ENCODE data around the gene EVC2. TPM values are rescaled to one million over a fixed set of nuclear protein-coding genes. Genes with fewer than 3 reads are reported as not detected.

EVC2 gene
- total RNA-seq, 1 experiment from 2014 or later = 9.5 TPM

DNA sequence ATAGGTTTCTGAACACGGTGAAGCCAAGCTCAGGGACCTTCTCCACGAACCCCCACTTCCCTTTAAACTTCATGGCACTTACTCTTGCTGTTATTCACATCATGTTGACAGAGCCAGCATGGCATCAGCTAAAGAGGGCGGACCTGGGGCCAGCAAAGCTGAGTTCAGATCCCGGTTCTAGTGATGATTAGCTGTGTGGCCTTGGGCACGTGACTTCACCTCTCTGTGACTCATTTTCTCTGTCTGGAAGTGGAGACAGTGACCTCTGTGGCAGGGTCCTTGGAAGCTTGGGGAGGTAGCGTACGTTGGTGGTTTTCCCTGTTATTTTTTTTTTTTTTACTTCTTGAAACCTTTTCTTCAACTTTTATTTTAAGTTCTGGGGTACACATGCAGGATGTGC, 16.0 kb upstream of the EVC2 start:
- no peaks in the 10 kb centered on the region for H3K9me3 ChIP-seq (replicated peaks)
- peaks cover 31% of the 10 kb centered on the region for H3K36me3 ChIP-seq
- DNase-seq = no peak
- no peak overlapping the region for H3K4me3 ChIP-seq
- H3K27ac ChIP-seq = no peak overlapping the region
- no peaks in the 10 kb centered on the region for H3K27me3 ChIP-seq
- no peaks in the 10 kb centered on the region for H3K4me1 ChIP-seq

- H3K36me3 ChIP-seq = peaks cover 22% of the 10 kb centered on the region
- no peak overlapping the region for H3K27ac ChIP-seq
- H3K9me3 ChIP-seq (replicated peaks) = no peaks in the 10 kb centered on the region
- H3K4me1 ChIP-seq = no peaks in the 10 kb centered on the region
- DNase-seq = no peak
- H3K27me3 ChIP-seq = no peaks in the 10 kb centered on the region
- H3K4me3 ChIP-seq = no peak overlapping the region
Measured at GRCh38 chr4:5722328-5722727, 14.0 kb upstream of the EVC2 start.

GRCh38 chr4:5721923-5722322, 13.6 kb upstream of the EVC2 start:
- H3K27ac ChIP-seq = no peak overlapping the region
- no peak overlapping the region for H3K4me3 ChIP-seq
- H3K9me3 ChIP-seq (replicated peaks) = no peaks in the 10 kb centered on the region
- peaks cover 22% of the 10 kb centered on the region for H3K36me3 ChIP-seq
- no peaks in the 10 kb centered on the region for H3K27me3 ChIP-seq
- no peaks in the 10 kb centered on the region for H3K4me1 ChIP-seq
- DNase-seq = no peak

DNA sequence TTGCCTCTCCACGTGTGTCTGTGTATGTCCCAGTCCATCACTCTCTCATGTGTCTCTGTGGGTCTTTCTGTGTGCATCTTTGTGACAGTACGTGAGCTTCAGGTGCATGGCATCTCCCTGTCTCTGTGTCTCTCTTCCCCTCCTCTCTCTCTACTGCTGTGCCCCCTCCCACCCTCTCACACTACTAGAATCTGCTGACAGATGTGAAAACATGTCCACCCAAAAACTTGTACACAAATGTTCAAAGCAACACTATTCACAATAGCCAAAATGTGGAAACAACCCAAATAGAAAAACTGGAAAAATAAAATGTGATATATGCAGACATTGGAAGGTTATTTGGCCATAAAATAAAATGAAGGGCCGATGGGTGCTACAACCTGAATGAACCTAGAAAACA, 12.6 kb upstream of the EVC2 start:
- no peaks in the 10 kb centered on the region for H3K9me3 ChIP-seq (replicated peaks)
- H3K4me3 ChIP-seq = no peak overlapping the region
- no peak for DNase-seq
- no peaks in the 10 kb centered on the region for H3K4me1 ChIP-seq
- H3K27me3 ChIP-seq = no peaks in the 10 kb centered on the region
- no peak overlapping the region for H3K27ac ChIP-seq
- H3K36me3 ChIP-seq = peaks cover 18% of the 10 kb centered on the region

DNA sequence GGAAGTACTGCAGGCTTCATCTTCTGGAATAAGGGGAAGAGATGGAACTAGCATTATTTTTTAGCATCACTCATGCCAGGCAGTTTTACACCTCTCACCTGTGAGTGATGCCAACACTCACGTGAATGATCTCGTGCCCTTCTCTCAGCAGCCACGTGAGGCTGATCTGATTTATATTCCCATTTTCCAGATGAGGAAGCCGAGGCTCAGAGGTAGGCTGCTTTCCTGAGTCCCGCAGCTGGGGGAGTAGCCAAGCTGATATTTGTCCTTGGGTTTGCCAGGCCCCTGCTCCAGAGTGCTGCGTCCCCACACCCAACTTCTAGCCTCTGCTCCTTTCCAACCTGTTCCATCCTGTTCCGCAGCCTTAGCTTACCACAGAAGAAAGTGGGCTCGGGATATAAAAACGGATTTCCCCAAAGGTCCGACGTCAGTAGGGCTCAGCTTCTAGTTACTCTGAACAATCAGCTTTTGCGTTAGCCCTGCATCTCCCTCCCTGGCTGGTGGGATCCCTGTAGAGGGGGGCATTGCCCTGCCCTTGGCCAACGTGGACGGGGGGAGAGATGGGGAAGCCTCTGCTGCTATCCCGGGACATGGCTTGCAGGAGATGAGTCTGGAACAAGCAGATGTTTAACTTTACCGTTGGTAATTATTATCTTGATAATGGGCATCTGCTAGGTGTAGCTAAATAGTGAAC, 11.9 kb upstream of the EVC2 start:
- no peak for DNase-seq
- Histone ChIP-seq H3K9me3 (replicated peaks) (peaks cover 1% of the 10 kb centered on the region; the same call in 1 of the 2 replicates), H3K36me3 (peaks cover 16% of the 10 kb centered on the region), H3K27me3 (no peaks in the 10 kb centered on the region), H3K27ac (no peak overlapping the region), H3K4me1 (no peaks in the 10 kb centered on the region), H3K4me3 (no peak overlapping the region)

DNA sequence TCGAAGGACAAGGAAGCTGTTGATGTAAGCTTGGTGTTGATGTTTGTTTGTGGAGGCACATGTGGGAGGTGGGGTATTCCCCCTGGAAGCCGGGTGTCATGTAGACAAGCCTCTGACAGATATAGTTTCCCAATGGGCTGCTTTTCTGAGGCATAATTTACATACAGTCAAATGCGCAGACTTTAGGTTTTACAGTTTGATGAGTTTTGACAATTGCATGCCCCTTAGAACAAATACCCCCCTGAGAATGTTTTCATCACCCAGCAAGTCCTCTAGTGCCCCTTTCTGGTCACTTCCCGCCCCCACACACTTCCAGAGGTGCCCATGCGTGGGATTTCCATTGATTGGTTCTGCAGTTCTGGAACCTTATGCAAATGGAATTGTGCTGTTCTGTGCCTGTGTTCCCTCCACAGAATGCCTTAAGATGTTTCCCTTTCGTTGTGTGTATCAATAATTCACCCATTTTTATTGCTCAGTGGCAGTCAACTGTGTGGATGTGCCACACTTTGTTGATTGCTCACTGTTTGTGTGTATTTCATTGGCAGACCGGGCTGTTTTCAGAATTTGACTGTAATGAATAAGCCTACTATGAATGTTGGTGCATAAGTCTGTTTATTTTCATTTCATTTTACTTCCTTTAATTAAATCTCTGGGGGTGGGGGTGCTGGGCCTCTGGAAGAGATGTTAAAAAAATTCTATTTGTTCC, 11.1 kb upstream of the EVC2 start:
- no peak for DNase-seq
- H3K27me3 ChIP-seq = no peaks in the 10 kb centered on the region
- H3K36me3 ChIP-seq = peaks cover 13% of the 10 kb centered on the region
- no peaks in the 10 kb centered on the region for H3K4me1 ChIP-seq
- peaks cover 3% of the 10 kb centered on the region; the same call in 1 of the 2 replicates for H3K9me3 ChIP-seq (replicated peaks)
- no peak overlapping the region for H3K4me3 ChIP-seq
- no peak overlapping the region for H3K27ac ChIP-seq

- no peaks in the 10 kb centered on the region for H3K4me1 ChIP-seq
- H3K36me3 ChIP-seq = peaks cover 13% of the 10 kb centered on the region
- no peaks in the 10 kb centered on the region for H3K27me3 ChIP-seq
- DNase-seq = no peak
- peaks cover 3% of the 10 kb centered on the region; the same call in 1 of the 2 replicates for H3K9me3 ChIP-seq (replicated peaks)
- H3K4me3 ChIP-seq = no peak overlapping the region
- no peak overlapping the region for H3K27ac ChIP-seq
Measured at GRCh38 chr4:5718411-5718810, 10.1 kb upstream of the EVC2 start.

DNA sequence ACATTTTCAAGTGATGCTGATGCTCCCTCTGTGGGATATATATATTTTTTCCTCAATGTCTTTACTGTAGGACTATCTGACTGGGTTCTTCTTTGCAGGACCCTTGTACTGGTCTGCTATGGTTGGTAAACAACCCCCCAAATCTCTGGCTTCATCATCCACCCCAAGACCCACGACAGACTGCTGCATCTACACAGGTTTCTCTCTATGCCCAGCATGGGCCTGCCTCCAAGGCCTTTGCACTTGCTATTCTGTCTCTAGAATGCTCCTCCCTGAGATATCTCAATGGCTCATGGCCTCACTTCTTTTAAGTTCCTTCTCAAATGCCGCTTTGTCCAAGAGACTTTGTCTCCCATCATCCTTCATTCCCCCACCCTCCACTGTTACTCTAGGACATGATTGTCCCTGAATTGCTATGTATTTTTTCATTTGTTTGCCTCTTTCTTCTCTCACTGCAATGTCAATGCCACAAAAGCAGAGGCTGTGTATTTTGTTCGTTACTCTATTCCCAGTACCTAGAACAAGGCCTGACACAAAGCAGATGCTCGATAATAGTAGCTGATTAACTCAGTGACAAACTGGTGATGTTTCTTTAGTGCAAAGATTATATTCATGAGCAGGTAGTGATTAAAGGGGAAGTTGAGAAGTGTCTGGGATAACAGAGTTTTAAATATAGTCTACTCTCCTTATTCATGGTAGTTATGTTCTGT, 9.2 kb upstream of the EVC2 start:
- peaks cover 13% of the 10 kb centered on the region for H3K36me3 ChIP-seq
- DNase-seq = no peak
- no peak overlapping the region for H3K4me3 ChIP-seq
- H3K27ac ChIP-seq = no peak overlapping the region
- no peaks in the 10 kb centered on the region for H3K4me1 ChIP-seq
- H3K9me3 ChIP-seq (replicated peaks) = peaks cover 3% of the 10 kb centered on the region; the same call in 1 of the 2 replicates
- no peaks in the 10 kb centered on the region for H3K27me3 ChIP-seq

GRCh38 chr4:5716391-5716790, 8.0 kb upstream of the EVC2 start:
- Histone ChIP-seq H3K27me3 (no peaks in the 10 kb centered on the region), H3K4me3 (no peak overlapping the region), H3K9me3 (replicated peaks) (peaks cover 3% of the 10 kb centered on the region; the same call in 1 of the 2 replicates), H3K27ac (no peak overlapping the region), H3K36me3 (peaks cover 10% of the 10 kb centered on the region), H3K4me1 (no peaks in the 10 kb centered on the region)
- no peak for DNase-seq

- Histone ChIP-seq H3K9me3 (replicated peaks) (peaks cover 3% of the 10 kb centered on the region; the same call in 1 of the 2 replicates), H3K4me3 (no peak overlapping the region), H3K27me3 (no peaks in the 10 kb centered on the region), H3K36me3 (peaks cover 10% of the 10 kb centered on the region), H3K27ac (no peak overlapping the region), H3K4me1 (peaks cover 1% of the 10 kb centered on the region; the same call in 1 of the 2 replicates)
- no peak for DNase-seq
Measured at GRCh38 chr4:5715357-5715756, 7.0 kb upstream of the EVC2 start.

DNA sequence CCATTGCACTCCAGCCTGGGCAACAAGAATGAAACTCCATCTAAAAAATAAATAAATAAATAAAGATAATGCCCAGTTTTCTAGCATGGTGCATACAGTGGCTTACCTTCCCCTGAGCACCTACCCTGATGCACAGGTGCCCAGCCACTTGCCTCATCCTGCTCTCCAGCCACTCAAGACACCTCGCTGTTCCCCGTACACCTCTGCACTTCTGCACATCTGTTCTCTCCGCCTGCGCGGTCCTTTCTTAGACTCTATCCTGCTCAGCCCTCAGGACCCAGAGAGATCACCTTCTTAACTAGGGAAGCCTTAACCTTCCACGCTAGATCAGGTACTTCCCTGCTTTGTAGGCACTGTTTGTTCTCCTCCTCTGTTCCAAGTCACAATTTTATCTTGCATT, 5.5 kb upstream of the EVC2 start:
- H3K36me3 ChIP-seq = peaks cover 8% of the 10 kb centered on the region
- no peak for DNase-seq
- no peaks in the 10 kb centered on the region for H3K27me3 ChIP-seq
- no peak overlapping the region for H3K4me3 ChIP-seq
- peaks cover 3% of the 10 kb centered on the region; the same call in 1 of the 2 replicates for H3K9me3 ChIP-seq (replicated peaks)
- peaks cover 14% of the 10 kb centered on the region for H3K4me1 ChIP-seq
- H3K27ac ChIP-seq = no peak overlapping the region

- H3K9me3 ChIP-seq (replicated peaks) = peaks cover 3% of the 10 kb centered on the region; the same call in 1 of the 2 replicates
- peaks cover 14% of the 10 kb centered on the region for H3K4me1 ChIP-seq
- H3K36me3 ChIP-seq = peaks cover 8% of the 10 kb centered on the region
- H3K27me3 ChIP-seq = no peaks in the 10 kb centered on the region
- no peak for DNase-seq
- no peak overlapping the region for H3K4me3 ChIP-seq
- H3K27ac ChIP-seq = no peak overlapping the region
Measured at GRCh38 chr4:5712931-5713330, 4.6 kb upstream of the EVC2 start.

DNA sequence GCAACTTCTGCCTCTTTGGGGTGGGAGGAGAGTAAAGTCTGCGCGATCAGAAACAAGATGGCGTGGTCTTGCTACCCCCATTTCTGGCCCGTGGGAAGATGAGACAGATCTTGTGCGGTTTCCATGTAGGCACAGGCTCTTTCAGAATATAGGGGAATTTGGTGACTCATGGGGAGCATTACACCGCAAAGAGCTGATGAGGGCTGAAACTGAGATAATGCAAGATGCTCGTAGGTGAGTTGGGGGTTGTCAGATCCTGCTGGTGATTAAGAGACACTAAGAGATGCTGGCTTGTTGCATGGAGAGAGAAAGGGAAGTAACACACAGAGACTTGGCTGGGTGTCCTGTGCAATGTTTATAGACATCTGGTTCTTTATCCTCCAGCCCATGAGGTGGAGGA, 4.2 kb upstream of the EVC2 start:
- Histone ChIP-seq H3K27me3 (no peaks in the 10 kb centered on the region), H3K27ac (no peak overlapping the region), H3K4me3 (no peak overlapping the region), H3K4me1 (peaks cover 14% of the 10 kb centered on the region), H3K36me3 (peaks cover 8% of the 10 kb centered on the region), H3K9me3 (replicated peaks) (peaks cover 3% of the 10 kb centered on the region; the same call in 1 of the 2 replicates)
- no peak for DNase-seq

GRCh38 chr4:5711479-5712184, 3.3 kb upstream of the EVC2 start:
- H3K36me3 ChIP-seq = peaks cover 8% of the 10 kb centered on the region
- H3K27ac ChIP-seq = peak overlapping the region; percentile 84
- H3K9me3 ChIP-seq (replicated peaks) = peaks cover 3% of the 10 kb centered on the region; the same call in 1 of the 2 replicates
- H3K4me3 ChIP-seq = peak overlapping the region; percentile 83
- DNase-seq = peak; percentile 71 to 73
- H3K27me3 ChIP-seq = no peaks in the 10 kb centered on the region
- peaks cover 14% of the 10 kb centered on the region for H3K4me1 ChIP-seq

All from SJCRH30 (cell line).